DND-41 (cell line): Measurements from ENCODE around the gene RASL12.

ENCODE experiments used
- ATAC-seq: fragments of 200-7000 bp; cut with Tn5 transposase; 3 replicates; pipeline ENCODE4 v1.9.1; 2021; ENCODE audit warnings: low read depth; ENCODE audit not compliant: insufficient read depth
- DNase-seq: peaks from one replicate; pipeline ENCODE4 v3.0.0-alpha.2; 2020
- H2AFZ ChIP-seq: 2 replicates; pipeline ENCODE4 v1.6.0; 2012; ENCODE audit warnings: low read depth, low read length
- H3K27ac ChIP-seq: 2 replicates; pipeline ENCODE4 v1.5.1; 2012; ENCODE audit warnings: low read length, inconsistent platforms
- H3K27me3 ChIP-seq: fragments of 200-600 bp; sonication (generic); 2 replicates; pipeline ENCODE4 v1.6.0; 2012; ENCODE audit warnings: low read length, mild to moderate bottlenecking, inconsistent platforms; ENCODE audit not compliant: insufficient read depth, poor library complexity
- H3K36me3 ChIP-seq: 2 replicates; pipeline ENCODE4 v1.5.1; 2012; ENCODE audit warnings: low read length, inconsistent platforms; ENCODE audit not compliant: insufficient read depth
- H3K4me1 ChIP-seq: 2 replicates; pipeline ENCODE4 v1.5.1; 2012; ENCODE audit warnings: mild to moderate bottlenecking, low read length; ENCODE audit not compliant: insufficient read depth
- H3K4me2 ChIP-seq: 2 replicates; pipeline ENCODE4 v1.6.0; 2012; ENCODE audit warnings: mild to moderate bottlenecking, moderate library complexity, low read length, inconsistent platforms; ENCODE audit not compliant: insufficient read depth
- H3K4me3 ChIP-seq, 2 experiments: fragments of 200-600 bp in 1 of 2; shearing (Covaris generic) in 1 of 2; 2 replicates each; pipeline ENCODE4 v1.5.1; 2012 to 2016; ENCODE audit warnings: inconsistent platforms in 2 of 2, low read length in 2 of 2, mild to moderate bottlenecking in 2 of 2, low read depth in 1 of 2, moderate library complexity in 1 of 2
- H3K79me2 ChIP-seq: 2 replicates; pipeline ENCODE4 v1.6.0; 2012; ENCODE audit warnings: low read length, inconsistent platforms; ENCODE audit not compliant: insufficient read depth
- H3K9ac ChIP-seq: 2 replicates; pipeline ENCODE4 v1.6.0; 2012; ENCODE audit warnings: low read depth, mild to moderate bottlenecking, inconsistent platforms, low read length, moderate library complexity
- H3K9me3 ChIP-seq: 2 replicates; pipeline ENCODE4 v1.5.1; 2012; ENCODE audit warnings: low read length, moderate library complexity, mild to moderate bottlenecking, inconsistent platforms; ENCODE audit not compliant: insufficient read depth, severe bottlenecking
- H4K20me1 ChIP-seq: 2 replicates; pipeline ENCODE4 v1.6.0; 2012; ENCODE audit warnings: low read length; ENCODE audit not compliant: insufficient read depth
- CTCF ChIP-seq: IDR thresholded peaks from 2 replicates; pipeline ENCODE4 v1.5.1; 2012; ENCODE audit warnings: borderline replicate concordance, low read length, moderate library complexity, mild to moderate bottlenecking; ENCODE audit not compliant: poor library complexity, severe bottlenecking; ENCODE audit errors: extremely low read depth
- EZH2 ChIP-seq: IDR thresholded peaks from 3 replicates; pipeline ENCODE4 v1.6.1; 2012; ENCODE audit warnings: borderline replicate concordance, low read depth, mild to moderate bottlenecking, moderate library complexity, low read length, inconsistent platforms; ENCODE audit not compliant: severe bottlenecking

The RASL12 gene

GRCh38 chr15:65040461-65040860 is 27.3 kb downstream of the RASL12 start:
- Histone ChIP-seq H3K9ac (no peak overlapping the region), H3K79me2 (no peaks in the 10 kb centered on the region), H3K4me2 (no peak overlapping the region), H3K4me3 (no peak overlapping the region), H3K4me1 (no peaks in the 10 kb centered on the region), H3K27me3 (no peaks in the 10 kb centered on the region), H4K20me1 (no peaks in the 10 kb centered on the region), H3K36me3 (no peaks in the 10 kb centered on the region), H3K9me3 (no peaks in the 10 kb centered on the region), H3K27ac (no peak overlapping the region), H2AFZ (no peak overlapping the region)
- DNase-seq, result no peak
- no peak for TF ChIP-seq CTCF
- no peak for TF ChIP-seq EZH2
- ATAC-seq, result no peak

- ATAC-seq, result no peak
- Histone ChIP-seq H3K36me3 (no peaks in the 10 kb centered on the region), H3K79me2 (no peaks in the 10 kb centered on the region), H4K20me1 (no peaks in the 10 kb centered on the region), H3K4me1 (no peaks in the 10 kb centered on the region), H3K9me3 (no peaks in the 10 kb centered on the region), H3K27ac (no peak overlapping the region), H3K4me2 (no peak overlapping the region), H3K4me3 (no peak overlapping the region), H3K9ac (no peak overlapping the region), H2AFZ (no peak overlapping the region), H3K27me3 (no peaks in the 10 kb centered on the region)
- DNase-seq, result no peak
- TF ChIP-seq CTCF (no peak), EZH2 (no peak)
Observed at GRCh38 chr15:65038836-65039235, 29.0 kb downstream of the RASL12 start.

GRCh38 chr15:65038428-65038827 is 29.4 kb downstream of the RASL12 start:
- DNase-seq (no peak), ATAC-seq (no peak)
- Histone ChIP-seq H3K9me3 (no peaks in the 10 kb centered on the region), H3K9ac (no peak overlapping the region), H3K4me2 (no peak overlapping the region), H3K27me3 (no peaks in the 10 kb centered on the region), H2AFZ (no peak overlapping the region), H4K20me1 (no peaks in the 10 kb centered on the region), H3K27ac (no peak overlapping the region), H3K79me2 (no peaks in the 10 kb centered on the region), H3K36me3 (no peaks in the 10 kb centered on the region), H3K4me3 (no peak overlapping the region), H3K4me1 (no peaks in the 10 kb centered on the region)
- TF ChIP-seq EZH2 (no peak), CTCF (no peak)

GRCh38 chr15:65037309-65037708 is 30.5 kb downstream of the RASL12 start:
- no peaks in the 10 kb centered on the region for H3K36me3 ChIP-seq
- H2AFZ ChIP-seq, result no peak overlapping the region
- no peaks in the 10 kb centered on the region for H3K79me2 ChIP-seq
- DNase-seq, result no peak
- H3K4me2 ChIP-seq, result no peak overlapping the region
- ATAC-seq, result no peak
- H4K20me1 ChIP-seq, result no peaks in the 10 kb centered on the region
- no peaks in the 10 kb centered on the region for H3K27me3 ChIP-seq
- no peaks in the 10 kb centered on the region for H3K4me1 ChIP-seq
- H3K4me3 ChIP-seq, result no peak overlapping the region
- no peak overlapping the region for H3K9ac ChIP-seq
- H3K27ac ChIP-seq, result no peak overlapping the region
- TF ChIP-seq EZH2 (no peak), CTCF (no peak)
- H3K9me3 ChIP-seq, result no peaks in the 10 kb centered on the region
